OCI-M2 (cell line): Measurements from ENCODE around the gene SLF2.
"Not testable (repeated sequence)": the region's sequence is repeated elsewhere in the genome, so short reads cannot be mapped to it uniquely, and the experiment has no call there.

Experiments used
- DNase-seq: peaks from one replicate; lab custom pipeline; 2025; ENCODE audit not compliant: unreplicated experiment; lab: John Stamatoyannopoulos, UW

Gene SLF2

GRCh38 chr10:100879741-100880360 is 32.9 kb upstream of the SLF2 start:
- DNase-seq: no peak

- DNase-seq: no peak
Measured at GRCh38 chr10:100881556-100882213, 31.1 kb upstream of the SLF2 start.

GRCh38 chr10:100882252-100882651 is 30.5 kb upstream of the SLF2 start:
- DNase-seq: no peak

GRCh38 chr10:100882671-100883311 is 30.0 kb upstream of the SLF2 start:
- DNase-seq: no peak

GRCh38 chr10:100883312-100883821 is 29.4 kb upstream of the SLF2 start:
- no peak for DNase-seq

GRCh38 chr10:100885611-100886010 is 27.2 kb upstream of the SLF2 start:
- DNase-seq: not testable (repeated sequence)

DNA sequence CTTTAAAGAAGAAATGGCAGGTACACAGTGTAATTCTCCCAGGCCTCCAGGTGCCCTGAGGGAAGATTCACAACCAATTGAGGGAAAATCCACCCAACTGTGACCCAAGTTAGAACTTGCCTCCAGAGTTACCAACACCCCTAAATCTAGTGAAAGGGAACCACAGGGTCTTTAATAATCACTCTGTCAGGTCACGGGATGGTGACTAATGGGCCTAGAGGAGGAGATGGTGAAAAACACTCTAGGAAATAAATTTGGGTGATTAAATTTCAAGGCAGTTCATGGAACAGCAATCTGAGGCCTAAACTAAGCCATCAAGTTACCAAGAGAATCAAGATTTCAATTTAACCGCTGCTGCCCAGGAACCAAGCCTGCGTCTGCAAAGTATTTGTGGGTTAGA is 26.7 kb upstream of the SLF2 start:
- no peak for DNase-seq

DNA sequence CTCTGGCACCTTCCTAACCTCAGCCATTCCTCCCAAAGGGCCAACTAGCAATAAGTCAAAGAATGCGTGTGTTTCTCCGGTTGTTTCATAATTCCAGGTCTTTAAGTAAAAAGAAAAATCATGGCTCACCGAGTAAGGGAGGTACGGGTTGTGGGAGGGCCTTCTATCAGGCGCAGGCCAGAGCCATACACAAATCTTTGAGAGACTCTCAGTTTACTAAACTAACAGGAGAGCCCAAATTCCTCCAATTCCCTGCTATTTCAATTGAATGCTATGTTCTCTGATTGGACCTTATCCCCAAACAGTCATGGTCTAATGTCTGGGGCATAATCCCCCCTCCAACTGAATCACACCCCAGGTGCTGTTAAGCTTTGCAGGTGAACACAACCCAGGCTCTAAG is 26.2 kb upstream of the SLF2 start:
- DNase-seq: no peak

DNA sequence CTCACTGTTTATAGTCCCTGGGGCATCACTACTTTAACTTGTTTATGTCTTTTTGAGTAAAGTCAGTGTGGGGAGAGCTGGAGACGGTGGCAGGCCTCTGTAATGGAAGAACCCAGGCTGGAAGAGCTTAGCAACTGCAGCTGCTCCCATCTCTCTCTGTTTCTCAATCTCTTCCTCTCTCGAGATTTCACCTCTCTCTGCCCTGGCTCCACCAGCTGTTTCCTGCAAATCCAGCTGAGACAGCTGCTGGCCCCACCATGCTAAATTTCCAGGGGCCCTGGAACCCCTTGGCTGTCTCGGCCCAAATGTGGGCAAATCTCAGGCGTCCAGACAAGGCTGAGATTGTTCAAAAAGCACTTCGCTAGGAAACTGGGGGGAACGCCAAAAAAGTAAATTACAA is 25.8 kb upstream of the SLF2 start:
- no peak for DNase-seq

GRCh38 chr10:100887761-100888296 is 24.9 kb upstream of the SLF2 start:
- no peak for DNase-seq

DNA sequence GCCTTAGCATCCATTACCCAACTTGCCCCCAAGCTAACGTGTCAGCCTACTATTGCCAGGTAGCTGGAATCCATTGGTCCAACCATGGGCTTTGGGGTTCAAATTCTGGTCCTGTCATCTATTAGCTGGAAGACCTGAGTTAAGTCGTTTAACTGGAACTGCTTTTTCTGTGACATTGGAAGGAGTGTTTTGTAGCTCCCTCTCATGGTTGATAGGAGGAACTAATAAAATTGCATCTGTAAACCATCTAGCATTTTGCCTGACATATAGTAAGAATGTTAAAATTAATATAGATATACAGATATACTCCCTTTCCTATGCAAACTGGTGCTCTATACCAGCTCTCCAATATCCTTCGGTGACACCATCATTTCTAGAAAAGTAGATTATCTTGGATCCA is 23.8 kb upstream of the SLF2 start:
- DNase-seq: no peak

GRCh38 chr10:100889546-100889945 is 23.2 kb upstream of the SLF2 start:
- no peak for DNase-seq

DNA sequence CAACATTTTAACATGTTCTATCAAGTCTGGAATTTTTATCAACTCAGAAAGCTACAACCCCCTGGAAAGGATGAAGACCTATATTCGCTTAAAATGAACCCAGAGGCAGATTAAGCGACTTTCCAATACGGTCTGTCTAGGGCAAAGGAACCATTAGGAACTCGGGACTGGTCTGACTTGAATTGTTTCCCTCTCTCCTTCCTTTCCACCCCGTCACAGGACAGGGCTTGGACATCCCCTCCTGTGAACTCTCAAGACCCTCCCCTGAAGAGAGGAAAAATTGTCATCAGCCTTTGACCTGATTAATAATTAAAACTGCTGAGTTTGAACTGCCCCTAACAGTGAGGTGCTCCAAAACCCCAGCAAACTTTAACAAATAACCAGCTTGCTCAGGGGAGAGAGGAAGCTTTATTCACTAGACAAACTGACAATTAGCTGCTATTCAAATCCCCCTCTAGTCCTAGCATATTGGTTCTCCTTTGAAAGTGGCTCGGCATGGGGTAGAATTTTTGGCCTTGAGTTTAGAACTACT is 22.6 kb upstream of the SLF2 start:
- no peak for DNase-seq

- DNase-seq: no peak
Measured at GRCh38 chr10:100890673-100891317, 22.0 kb upstream of the SLF2 start.

- DNase-seq: no peak
Measured at GRCh38 chr10:100894033-100894432, 18.7 kb upstream of the SLF2 start.

GRCh38 chr10:100894589-100895294 is 18.0 kb upstream of the SLF2 start:
- no peak for DNase-seq

DNA sequence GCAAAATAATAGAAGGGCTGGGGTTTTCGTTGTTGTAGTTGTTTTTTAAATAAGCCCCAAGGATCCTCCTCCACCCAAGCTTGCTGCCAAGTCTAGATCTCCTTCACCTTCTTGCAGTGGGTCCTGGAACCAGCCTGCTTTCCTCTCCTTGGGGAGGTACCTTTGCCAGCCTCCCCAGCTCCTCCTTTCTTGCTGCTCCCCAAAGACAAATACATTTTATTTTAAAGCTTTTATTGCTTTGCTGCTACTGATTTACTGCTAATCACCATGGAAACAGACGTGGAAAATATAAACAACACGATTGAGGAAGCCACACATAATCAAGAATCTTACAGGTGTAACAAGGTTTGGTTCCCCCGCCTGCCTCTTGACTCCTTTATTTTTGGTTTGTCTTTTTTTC is 17.4 kb upstream of the SLF2 start:
- DNase-seq: no peak

DNA sequence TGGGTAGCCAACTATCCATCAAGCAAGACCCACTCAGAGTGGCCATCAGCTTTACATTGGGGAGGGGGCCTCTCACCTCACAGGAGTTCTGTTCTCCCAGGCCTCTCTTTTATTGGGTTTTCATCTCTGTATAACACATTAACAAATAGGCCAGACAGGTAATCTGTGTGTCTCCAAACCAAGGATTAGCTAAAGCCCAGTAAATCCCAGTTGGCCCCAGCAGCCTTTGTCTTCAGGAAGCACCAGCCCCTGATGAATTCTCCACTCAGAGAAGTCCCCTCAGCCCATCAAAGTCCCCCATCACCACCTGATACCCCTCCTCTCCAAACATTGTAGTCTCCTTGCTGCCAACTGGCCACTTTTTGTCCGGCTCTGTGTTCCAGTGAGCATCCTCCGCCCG is 16.9 kb upstream of the SLF2 start:
- no peak for DNase-seq

GRCh38 chr10:100896876-100897461 is 15.8 kb upstream of the SLF2 start:
- DNase-seq: no peak

DNA sequence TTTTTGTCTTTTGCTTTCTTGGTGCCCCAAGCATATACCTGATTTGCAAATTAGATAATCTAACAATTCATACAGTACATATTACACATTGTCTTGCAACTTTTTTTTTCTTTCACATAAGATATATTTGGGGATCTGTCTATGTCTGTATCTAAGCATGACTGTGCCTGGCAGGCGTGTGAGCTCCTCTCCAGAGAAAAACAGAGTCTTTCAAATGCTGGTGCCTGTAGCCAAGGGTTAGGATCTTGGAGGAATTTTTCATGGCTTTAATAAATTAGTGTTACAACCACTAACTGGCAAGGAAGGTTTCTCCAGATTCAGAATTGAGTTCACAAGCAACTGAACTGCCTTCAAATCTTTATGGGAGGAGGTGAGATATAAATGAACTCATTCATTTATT is 14.8 kb upstream of the SLF2 start:
- DNase-seq: no peak
